Measurements from ENCODE around the gene NDUFA7.

Gene NDUFA7

DNA sequence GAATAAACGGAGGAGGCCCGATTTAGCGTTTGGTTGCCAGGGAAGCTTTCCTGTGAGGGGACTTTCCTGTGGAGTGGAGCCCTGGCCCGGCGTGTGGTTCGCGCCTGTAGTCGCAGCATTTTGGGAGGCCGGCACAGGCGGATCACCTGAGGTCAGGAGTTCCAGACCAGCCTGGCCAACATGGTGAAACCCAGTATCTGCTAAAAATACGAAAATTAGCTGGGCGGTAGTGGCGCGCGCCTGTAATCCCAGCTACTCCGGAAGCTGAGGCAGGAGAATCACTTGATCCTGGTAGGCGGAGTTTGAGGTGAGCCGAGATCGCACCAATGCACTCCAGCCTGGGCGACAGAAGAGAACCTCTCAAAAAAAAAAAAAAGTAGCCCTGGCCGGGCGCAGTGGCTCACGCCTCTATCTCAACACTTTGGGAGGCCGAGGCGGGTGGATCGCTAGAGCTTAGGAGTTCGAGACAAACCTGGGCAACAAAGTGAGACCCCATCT, 14.9 kb upstream of the NDUFA7 start:
- H3K4me1 ChIP-seq, result no peaks in the 10 kb centered on the region
- H3K9me3 ChIP-seq, result 0 out of 2 replicates have a peak, but pooled peaks cover 5% of the 10 kb centered on the region
- peaks cover 72% of the 10 kb centered on the region for H3K27me3 ChIP-seq
- no peak for DNase-seq
- TF ChIP-seq, protein P1, sequence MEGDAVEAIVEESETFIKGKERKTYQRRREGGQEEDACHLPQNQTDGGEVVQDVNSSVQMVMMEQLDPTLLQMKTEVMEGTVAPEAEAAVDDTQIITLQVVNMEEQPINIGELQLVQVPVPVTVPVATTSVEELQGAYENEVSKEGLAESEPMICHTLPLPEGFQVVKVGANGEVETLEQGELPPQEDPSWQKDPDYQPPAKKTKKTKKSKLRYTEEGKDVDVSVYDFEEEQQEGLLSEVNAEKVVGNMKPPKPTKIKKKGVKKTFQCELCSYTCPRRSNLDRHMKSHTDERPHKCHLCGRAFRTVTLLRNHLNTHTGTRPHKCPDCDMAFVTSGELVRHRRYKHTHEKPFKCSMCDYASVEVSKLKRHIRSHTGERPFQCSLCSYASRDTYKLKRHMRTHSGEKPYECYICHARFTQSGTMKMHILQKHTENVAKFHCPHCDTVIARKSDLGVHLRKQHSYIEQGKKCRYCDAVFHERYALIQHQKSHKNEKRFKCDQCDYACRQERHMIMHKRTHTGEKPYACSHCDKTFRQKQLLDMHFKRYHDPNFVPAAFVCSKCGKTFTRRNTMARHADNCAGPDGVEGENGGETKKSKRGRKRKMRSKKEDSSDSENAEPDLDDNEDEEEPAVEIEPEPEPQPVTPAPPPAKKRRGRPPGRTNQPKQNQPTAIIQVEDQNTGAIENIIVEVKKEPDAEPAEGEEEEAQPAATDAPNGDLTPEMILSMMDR (IDR thresholded peaks at IDR 0.05; ENCODE audit: low read depth, low read length), result no peak
- H3K4me3 ChIP-seq (ENCODE audit: low read depth, low read length), result no peak overlapping the region
- no peaks in the 10 kb centered on the region for H3K36me3 ChIP-seq

DNA sequence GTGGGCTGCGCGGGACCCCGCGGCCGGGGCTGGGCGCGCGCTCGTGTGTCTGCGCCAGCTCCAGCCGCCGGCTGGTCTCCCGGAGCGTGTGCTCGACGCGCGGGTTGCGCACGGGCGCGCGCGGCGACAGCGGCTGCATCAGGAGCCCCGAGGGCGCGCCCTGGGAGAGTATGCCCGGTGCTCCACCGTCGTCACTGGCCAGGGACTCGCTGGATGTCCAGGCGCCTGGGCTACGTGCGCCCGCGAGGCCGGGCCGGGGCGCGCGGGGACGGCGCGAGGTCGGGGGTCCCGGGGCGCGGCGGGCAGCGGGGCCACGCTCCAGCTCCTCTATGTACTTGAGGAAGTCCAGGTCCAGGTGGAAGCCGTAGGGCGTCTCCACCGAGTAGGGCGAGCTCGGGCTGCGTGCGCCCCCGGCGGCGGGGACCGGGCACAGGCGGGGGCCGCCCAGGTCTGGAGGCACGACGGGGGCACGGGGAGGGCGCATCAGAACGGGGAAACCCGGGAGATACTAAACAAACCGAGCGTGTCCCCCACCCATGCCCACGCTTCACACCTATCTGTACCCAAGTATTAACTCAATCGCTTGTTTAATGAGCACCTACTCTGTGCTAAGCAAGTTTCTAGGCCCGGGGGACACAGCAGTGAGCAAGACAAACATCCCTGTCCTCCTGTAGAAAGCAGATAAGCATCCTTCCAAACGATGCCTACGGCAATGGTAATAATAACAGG, 14.3 kb upstream of the NDUFA7 start:
- no peak overlapping the region for H3K4me3 ChIP-seq (ENCODE audit: low read depth, low read length)
- H3K27me3 ChIP-seq, result peaks cover 67% of the 10 kb centered on the region

DNA sequence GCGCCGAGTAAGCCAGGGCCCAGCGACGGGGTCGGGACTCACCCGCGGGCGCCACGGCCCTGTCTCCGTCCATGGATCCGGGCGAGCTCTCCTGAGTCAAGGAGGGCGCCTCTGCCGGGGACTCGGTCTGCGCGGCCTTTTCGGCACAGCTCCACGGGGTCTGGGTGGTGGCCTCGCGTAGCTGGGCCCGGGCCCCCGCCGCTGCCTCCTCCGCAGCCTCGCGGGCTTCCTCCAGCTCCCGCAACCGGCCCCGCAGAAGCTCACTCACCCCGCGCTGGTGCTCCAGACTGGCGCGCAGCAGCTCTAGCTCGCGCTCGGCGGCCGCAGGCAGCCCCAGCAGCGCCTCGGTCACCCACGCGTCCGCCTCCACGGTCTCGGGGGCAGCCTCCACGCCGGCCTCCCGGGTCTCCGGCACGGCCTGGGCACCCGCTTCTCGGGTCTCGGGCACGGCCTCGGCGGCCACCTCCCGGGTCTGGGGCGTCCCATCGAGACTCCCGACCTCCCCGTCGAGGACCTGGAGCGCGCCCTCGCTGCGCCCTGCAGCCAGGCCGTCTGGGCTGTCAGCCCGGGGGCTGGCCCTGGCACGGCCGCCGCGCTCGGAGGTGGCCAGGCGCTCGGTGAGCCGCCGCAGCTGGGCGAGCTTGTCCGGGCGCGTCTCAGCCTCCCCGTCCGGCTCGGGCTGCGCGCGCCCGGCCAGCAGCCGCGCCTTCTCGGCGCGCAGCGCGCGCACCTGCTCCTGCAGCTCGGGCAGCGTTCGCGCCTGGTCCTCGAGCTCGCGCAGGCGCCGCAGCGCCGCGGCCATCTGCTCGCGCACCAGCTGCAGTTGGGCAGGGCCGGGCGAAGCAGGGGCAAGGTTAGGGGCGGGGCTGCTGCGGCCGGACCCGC, 13.5 kb upstream of the NDUFA7 start:
- TF ChIP-seq, protein P1 (IDR thresholded peaks at IDR 0.05; ENCODE audit: low read depth, low read length), result no peak
- Histone ChIP-seq H3K4me1 (no peaks in the 10 kb centered on the region), H3K9me3 (0 out of 2 replicates have a peak, but pooled peaks cover 5% of the 10 kb centered on the region), H3K27me3 (peaks cover 64% of the 10 kb centered on the region), H3K36me3 (no peaks in the 10 kb centered on the region), H3K4me3 (ENCODE audit: low read depth, low read length) (no peak overlapping the region)
- peak; percentile 73 for DNase-seq

More for the DNA sequence above, 14.3 kb upstream of the NDUFA7 start:
- Histone ChIP-seq H3K36me3 (no peaks in the 10 kb centered on the region), H3K9me3 (0 out of 2 replicates have a peak, but pooled peaks cover 5% of the 10 kb centered on the region), H3K4me1 (no peaks in the 10 kb centered on the region)
- no peak for DNase-seq
- TF ChIP-seq, protein P1 (IDR thresholded peaks at IDR 0.05; ENCODE audit: low read depth, low read length), result no peak

DNA sequence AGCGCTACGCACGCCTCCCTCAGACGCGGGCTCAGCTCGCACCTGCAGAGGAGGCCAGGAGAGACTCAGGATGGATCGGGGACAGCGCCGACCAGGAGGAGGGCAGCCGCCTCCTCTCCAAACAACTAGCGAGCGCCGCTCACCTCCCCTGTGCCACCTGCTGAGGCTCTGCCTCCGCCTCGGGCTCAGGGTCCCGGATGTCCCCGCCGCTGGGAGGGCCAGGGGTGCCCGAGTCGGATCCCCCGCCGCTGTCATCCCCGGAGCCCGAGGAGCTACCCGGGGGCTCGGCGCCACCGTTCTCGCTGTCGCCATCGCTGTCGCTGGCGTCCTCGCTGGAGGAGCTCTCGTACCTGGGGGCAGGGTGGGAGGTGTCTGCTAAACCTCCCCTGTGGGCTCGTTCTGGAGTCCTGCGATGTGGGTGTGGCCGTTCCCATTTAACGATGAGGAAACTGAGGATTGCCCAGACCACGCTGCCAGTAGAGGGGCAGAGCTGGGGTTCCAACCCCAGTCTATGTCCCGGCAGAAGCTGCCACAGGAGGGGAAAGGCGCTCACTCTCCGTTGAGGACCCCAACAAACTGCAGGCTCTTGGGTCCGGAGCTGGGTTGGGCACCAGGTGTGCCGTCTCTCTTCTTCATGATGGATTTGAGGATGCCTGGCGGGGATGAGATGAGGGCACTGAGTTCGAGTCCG, 12.7 kb upstream of the NDUFA7 start:
- Histone ChIP-seq H3K4me3 (ENCODE audit: low read depth, low read length) (no peak overlapping the region), H3K9me3 (0 out of 2 replicates have a peak, but pooled peaks cover 5% of the 10 kb centered on the region), H3K4me1 (no peaks in the 10 kb centered on the region), H3K36me3 (no peaks in the 10 kb centered on the region), H3K27me3 (peaks cover 60% of the 10 kb centered on the region)
- no peak for DNase-seq
- TF ChIP-seq, protein P1 (IDR thresholded peaks at IDR 0.05; ENCODE audit: low read depth, low read length), result no peak

DNA sequence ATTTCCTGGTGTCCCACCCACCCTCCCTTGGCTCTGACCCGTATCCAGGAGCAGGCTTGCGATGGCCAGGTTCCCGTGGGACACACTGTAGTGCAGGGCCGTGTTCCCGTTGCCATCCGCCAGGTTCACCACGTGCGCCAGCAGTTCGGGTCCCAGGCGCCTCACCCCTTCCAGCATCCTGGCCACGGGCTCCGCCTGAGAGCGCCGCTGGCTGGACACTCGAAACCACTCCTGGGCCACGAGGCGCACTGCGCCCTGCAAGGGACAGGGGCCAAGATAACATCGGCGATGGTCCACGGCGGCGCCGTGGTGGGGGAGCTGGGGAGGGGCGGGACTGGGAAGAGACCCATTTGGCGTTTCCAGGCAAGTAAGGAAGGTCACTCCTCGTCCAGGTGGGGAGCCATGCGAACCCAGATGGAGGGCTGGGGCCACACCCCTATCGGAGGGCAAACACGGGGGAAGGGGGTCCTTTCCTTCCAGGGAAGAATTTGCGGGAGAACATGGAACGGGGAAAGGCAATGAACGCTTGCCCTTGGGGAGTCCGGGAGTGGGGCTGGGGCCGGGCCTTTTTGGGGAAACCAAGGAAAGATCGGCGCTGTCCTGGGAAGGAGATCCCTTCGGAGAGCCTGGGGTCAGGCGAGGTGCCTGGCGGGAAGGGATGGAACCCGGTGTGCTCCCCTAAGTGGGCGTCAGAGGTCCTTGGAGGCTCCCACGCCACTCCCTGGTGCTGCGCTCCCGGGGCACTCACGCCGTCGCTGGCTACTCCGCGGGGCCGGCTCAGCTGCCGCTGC, 12.0 kb upstream of the NDUFA7 start:
- peaks cover 5% of the 10 kb centered on the region; the same call in 1 of the 2 replicates for H3K9me3 ChIP-seq
- DNase-seq, result no peak
- no peaks in the 10 kb centered on the region for H3K36me3 ChIP-seq
- no peaks in the 10 kb centered on the region for H3K4me1 ChIP-seq
- TF ChIP-seq, protein P1 (IDR thresholded peaks at IDR 0.05; ENCODE audit: low read depth, low read length), result no peak
- no peak overlapping the region for H3K4me3 ChIP-seq (ENCODE audit: low read depth, low read length)
- H3K27me3 ChIP-seq, result peaks cover 62% of the 10 kb centered on the region
